NCI-H2029 treated with DMSO at 0.1 percent for 48 hours (cell line): ENCODE data around the gene USP10.

Experiments used
- DNase-seq: peaks from one replicate; lab custom pipeline; 2025; lab: John Stamatoyannopoulos, UW

Gene USP10

DNA sequence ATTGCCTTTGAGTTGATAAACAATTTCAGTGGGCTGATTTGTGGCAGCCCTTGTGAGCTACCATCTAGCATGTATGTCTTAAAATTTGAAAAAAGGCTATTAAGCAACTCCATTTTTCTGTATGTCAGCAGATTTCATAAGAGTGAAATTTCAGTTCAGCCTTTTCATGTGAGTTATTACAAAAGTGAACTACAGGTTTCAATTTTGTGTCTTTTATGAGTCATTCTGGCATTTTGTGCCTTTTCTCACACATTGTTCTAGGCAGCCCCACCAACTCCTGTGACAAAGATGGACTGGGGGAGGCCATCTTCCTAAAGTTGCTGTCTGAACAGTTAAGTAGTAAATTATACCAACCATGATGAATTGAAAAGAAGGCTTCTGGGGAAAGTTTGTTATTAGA is 52.1 kb downstream of the USP10 start:
- DNase-seq: no peak

DNA sequence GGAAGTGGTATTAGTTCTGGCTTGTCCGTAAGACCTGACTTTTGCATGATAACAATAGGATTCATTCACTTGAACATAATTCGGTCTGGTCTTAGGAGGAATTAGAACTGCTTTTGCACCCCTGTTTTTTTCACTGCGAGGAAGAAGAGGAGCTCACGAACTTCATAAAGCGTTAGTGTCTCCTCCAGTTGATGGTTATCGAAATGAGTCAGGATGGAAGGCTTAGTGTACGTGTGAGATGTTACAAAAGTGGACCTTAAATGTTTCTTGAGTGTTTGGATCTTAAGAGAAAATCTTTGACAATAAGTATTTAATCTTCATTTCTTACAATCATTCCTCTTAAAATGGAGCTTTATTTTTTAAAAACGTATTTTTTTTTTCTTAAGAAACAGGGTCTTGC is 52.8 kb downstream of the USP10 start:
- DNase-seq: no peak

DNA sequence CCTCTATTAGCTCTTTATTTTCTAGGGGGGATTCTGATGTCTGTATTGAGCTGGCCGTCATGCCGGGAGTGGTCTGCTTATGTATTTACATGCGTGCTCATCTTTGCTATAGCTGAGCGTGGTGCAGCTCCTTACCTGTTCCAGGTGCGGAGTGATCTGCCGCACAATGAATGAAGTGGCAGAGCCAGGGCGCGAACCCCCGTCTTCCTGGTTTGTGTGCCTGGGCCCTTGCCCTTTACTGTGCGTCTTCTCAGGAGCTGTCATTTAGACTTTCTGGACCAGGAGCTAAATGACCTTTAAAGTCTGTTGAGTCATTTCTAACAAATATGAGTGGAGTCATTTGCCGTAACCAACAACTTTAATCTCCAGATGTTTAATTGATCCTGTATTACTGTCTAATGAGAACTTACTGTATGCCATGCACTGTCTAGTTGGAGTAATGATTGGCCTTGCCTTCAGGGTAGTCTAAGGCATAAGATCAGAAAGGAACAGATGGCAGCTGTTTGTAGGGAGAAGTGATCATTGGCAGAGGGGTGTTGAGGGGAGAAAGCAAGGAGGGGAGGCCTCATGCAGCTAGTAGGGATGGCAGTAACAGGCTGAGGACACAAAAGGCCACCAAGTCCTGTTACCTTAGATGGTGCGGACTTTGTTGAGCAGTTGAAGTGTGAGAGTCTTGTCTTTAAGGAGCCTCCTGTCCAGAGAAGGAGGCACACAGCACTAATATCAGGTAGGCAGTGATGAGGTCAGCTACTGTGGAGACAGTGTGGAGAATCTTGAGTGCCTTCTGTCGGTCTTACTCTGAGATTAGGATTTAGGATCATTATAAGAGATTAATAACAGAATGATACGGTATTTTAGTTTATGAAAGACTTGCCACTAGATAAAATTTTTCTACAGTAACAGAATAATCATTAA is 53.9 kb downstream of the USP10 start:
- DNase-seq: no peak

- peak; percentile 28 for DNase-seq
Observed at GRCh38 chr16:84754353-84754856, 54.6 kb downstream of the USP10 start.

GRCh38 chr16:84754956-84755672 is 55.3 kb downstream of the USP10 start:
- DNase-seq: no peak

DNA sequence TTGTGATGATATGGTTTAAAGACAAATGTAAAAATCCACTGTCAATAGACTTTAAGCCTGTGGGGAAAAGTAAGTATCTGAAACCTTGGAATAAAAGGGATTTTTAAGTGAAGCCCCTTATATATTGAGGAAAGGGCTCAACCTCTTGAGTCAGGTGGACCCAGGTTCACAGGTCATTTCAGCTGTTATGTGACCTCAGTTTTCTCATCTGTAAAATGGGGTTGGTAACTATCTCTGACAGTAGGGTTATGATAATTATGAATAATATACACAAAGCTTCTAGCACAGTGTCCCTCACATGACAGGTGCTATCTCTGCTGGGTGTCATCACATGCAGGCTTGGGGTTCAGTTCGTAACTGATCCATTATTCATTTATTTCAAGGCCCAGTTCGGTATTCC is 57.0 kb downstream of the USP10 start:
- DNase-seq: no peak

GRCh38 chr16:84758627-84759026 is 58.8 kb downstream of the USP10 start:
- no peak for DNase-seq

DNA sequence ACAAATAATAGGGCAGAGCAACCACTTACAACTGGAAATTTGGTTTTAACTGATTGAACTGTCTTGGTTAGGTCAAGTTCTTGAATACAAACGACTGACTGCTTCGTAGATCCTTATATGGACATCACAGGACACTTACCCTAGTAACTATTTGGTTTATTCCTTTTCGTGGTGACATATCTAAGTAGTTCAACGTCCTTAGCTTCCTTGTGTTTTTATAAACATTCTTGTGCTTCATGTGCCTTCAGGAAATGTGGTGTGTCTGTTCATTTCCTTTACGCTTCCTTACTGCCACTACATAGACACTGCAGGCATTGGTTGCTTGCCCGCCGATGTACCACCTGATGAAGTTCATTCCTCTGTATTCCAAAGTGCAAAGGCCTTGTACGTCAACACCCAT is 59.3 kb downstream of the USP10 start:
- DNase-seq: no peak

DNA sequence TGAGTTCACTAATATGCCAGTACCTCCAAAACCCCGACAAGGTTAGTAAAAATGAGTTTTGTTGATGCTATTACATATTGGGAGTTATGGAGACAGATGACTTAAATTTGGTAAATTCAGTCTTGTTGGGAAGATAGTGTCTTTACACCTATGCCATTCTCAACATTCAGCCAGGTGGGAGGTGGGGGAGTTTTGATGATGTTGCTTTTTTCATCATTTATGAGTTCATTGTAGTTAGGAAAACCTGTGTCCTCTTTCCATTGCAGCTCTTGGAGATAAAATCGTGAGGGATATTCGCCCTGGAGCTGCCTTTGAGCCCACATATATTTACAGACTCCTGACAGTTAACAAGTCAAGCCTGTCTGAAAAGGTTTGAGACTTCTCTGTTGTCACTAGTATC is 60.1 kb downstream of the USP10 start:
- no peak for DNase-seq

DNA sequence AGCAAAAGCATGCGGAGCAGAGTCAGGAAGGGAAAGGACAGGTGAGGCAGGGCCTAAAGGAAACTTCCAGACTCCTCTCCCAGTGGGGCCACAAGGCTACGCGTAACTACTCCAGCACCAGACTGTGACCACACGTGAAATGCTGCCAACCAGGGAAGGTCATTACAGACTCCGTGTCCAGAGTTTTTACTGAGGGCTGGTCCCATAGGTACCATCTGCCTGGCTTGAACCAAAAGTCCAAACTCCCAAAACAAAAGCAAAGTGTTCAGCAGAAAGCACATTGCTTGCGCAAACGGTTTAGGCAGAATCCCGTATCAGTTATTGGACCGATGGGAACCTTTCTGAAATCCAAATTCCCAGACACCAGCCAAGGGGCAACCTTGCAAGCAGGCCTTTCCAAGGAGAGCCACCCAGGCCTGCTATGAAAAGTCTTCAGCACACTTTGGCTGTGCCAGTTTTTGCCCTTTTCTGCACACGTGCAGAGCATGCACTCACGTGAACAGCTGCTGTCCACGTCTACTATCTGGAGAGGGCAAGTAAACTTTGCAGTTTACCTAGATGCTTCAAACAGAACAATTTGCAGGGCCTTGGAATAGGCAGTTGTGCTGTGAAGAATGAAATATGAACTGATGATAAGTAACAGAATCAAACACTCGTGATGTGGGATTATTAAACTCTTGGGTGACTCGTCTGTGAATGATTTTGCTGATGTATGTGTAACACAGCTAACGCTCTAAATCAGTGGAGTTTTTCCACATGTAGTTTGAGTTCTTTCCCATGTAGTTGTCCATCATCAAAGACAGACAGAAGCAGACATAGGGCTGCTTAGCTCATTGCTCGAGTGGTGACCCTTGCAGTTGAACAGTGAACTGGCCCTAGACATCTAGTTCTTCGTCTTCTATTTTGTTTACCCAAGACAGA is 61.9 kb downstream of the USP10 start:
- no peak for DNase-seq

DNA sequence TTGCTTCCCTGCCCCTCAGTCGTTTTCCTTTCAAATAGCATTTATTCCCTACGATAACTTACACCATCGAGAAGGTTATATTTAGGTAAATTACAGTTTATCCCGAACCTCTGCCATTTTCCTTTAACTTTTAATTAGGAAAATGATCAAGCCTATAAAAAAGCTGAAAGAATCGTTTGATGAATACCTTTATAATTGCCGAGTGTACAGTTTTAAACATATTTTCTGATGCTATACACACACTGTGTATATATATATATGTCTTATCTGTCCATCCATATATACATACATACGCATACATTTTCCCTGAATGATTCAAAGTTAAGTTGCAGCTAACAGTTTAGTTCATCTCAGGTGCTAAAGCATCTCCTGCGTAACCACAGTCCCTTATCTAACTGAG is 63.4 kb downstream of the USP10 start:
- no peak for DNase-seq

- no peak for DNase-seq
Observed at GRCh38 chr16:84763629-84764028, 63.8 kb downstream of the USP10 start.

DNA sequence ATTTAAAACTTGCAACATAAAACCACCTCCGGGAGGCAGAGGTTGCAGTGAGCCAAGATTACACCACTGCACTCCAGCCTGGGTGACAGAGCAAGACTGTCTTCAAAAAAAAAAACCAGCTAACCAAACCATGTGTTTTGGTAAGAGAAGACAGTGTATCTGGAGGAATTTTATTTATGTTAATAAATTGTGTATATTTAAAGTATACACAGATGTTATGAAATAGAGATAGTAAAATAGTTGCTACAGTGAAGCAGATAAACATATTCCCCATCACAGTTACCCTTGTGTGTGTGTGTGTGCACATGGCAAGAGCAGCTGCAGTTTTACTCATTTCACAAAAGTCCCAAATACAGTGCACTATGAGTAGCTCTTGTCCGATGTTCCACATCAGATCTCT is 65.2 kb downstream of the USP10 start:
- DNase-seq: no peak

GRCh38 chr16:84765616-84766580 is 66.1 kb downstream of the USP10 start:
- no peak for DNase-seq

- DNase-seq: no peak
Observed at GRCh38 chr16:84766978-84767773, 67.4 kb downstream of the USP10 start.

- no peak for DNase-seq
Observed at GRCh38 chr16:84768061-84768807, 68.4 kb downstream of the USP10 start.

DNA sequence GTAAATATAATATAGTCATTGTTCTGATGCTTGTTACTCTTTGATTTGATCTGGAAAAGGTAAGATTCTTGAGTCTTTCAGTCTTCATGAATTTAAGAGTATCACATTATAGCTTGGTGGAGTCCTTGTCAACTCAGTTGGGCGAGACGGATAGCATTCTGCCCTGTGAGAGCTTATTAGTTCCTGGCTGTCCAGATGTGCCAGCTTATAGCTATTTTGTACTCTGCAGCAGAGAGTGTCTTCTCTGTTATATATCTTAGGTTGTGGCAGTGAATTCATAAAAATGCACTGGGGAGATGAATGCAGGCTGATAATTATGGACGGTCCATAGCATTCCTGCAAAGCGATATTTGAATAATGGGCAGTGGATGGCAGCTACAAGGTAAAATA is 69.0 kb downstream of the USP10 start:
- no peak for DNase-seq

DNA sequence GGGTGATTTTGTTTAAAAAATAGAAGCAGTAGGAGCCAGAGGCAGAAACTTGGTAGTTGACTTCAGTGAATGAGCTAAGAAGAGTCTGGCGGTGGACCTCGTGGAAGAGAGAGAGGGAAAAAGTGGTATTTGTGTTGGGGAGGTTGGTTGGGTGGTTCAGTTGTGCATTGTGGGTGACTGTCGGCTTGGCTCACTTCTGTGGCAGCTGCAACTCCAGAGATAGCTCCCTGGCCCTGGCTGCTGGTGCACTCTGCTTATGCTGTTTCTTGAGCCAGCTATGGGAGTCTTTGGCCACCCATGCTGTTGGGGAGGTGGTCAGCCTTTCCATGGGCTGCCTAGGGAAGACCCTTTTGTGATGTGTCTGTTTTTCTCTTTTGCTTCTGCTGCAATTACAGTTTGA is 69.6 kb downstream of the USP10 start:
- no peak for DNase-seq

DNA sequence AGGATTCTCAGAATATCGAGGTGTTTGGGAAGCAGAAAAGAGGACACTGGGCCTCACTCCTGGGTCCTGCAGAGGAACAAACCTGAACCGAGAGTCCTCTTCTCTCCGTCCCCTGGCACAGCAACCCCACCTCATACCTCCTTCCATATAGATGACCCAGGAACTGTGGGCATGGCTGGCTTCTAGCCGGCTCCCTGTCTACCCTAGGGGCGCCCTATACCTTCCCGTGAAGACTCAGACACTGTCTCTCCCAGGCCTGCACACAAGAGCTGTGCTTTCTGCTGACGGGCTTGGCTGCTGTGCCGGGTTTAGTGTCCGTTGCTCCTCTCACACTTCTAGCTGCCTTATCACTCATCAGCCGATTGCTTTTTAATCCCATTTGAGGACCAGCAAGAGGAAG is 73.5 kb downstream of the USP10 start:
- no peak for DNase-seq
